UCSD-AML1 (cell line): ENCODE results near the gene CEBPA.
"Not testable (repeated sequence)": the region's sequence is repeated elsewhere in the genome, so short reads cannot be mapped to it uniquely, and the experiment has no call there.

Source experiments
- DNase-seq: peaks from one replicate; lab custom pipeline; 2025; ENCODE audit not compliant: unreplicated experiment; lab: John Stamatoyannopoulos, UW

Gene CEBPA

DNA sequence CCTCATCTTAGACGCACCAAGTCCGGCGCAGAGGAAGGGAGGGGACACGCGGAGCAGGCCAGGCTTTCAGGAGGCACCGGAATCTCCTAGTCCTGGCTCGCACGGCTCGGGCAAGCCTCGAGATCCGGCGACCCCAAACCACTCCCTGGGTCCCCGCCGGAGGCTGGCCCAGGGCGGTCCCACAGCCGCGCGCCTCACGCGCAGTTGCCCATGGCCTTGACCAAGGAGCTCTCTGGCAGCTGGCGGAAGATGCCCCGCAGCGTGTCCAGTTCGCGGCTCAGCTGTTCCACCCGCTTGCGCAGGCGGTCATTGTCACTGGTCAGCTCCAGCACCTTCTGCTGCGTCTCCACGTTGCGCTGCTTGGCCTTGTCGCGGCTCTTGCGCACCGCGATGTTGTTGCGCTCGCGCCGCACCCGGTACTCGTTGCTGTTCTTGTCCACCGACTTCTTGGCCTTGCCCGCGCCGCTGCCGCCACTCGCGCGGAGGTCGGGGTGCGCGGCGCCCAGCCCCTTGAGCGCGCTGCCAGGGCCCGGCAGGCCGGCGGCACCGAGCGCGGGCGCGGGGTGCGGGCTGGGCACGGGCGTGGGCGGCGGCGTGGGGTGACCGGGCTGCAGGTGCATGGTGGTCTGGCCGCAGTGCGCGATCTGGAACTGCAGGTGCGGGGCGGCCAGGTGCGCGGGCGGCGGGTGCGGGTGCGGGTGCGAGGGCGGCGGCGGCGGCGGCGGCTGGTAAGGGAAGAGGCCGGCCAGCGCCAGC, 1.0 kb downstream of the CEBPA start:
- DNase-seq = no peak

- DNase-seq = no peak
Measured at GRCh38 chr19:33300894-33301143, 1.5 kb downstream of the CEBPA start.

DNA sequence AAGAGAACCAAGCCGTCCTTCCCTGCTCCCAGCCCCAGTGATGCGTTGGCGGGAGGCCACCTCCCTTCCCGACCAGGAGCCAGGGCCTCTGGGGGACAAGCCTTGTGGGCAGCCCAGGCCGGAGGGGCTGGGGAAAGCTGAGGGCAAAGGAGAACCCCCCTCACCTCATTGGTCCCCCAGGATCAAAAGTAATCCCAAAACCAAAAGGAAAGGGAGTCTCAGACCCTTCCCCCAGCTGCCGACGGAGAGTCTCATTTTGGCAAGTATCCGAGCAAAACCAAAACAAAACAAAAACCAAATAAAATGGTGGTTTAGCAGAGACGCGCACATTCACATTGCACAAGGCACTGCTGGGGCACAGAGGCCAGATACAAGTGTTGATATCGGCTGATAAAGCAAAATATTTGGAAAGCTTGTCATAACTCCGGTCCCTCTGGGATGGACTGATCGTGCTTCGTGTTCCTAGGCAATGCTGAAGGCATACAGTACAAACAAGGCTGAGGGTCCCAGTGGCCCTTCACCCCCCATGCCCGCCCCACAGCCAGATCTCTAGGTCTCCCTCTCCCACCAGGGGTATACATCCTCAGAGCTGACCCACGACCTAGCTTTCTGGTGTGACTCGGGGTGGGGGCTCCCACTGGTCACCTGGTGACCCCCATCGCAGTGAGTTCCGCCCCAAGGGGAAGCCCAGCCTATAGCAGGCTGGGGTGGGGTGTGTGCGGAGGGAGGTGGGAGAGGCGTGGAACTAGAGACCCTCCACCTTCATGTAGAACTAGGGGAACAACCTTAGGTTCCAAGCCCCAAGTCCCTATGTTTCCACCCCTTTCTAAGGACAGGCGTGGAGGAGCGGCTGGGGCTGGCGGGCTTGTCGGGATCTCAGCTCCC, 2.1 kb downstream of the CEBPA start:
- DNase-seq = no peak

DNA sequence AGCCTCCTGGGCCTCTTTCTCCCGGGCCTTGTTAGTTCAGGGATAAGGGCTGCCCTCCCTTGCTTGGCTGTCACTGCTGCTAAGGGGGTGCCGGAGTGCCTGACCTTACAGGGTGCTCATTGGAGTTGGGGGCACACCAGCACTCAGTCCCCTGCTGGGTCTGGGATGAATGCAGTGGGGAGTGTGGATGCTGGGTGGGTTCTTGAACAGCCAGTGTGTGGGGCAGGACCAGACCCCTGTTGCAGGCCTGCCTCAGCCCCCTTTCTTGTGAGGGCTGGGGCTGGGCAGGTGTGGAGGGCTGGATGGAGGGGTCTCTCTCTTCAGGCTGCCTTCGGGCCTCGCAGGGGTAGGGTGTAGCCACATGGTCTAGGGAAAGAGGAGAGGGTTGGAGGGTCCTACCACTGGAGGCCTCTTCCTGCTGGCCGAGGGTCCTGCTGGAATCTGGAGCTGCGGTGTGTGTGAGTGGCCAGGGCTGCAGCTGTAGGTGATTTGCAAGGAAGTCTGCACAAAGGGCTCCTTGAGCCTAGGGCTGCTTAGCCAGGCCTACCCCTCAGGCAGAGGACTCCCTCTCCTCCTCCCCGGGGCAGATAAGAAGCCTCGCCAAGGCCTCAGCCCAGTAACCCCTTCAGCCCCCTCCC, 3.2 kb downstream of the CEBPA start:
- peak; percentile 47 for DNase-seq

GRCh38 chr19:33298146-33298911, 4.0 kb downstream of the CEBPA start:
- peak; percentile 62 for DNase-seq

- DNase-seq = no peak
Measured at GRCh38 chr19:33297401-33298145, 4.8 kb downstream of the CEBPA start.

- DNase-seq = no peak
Measured at GRCh38 chr19:33296488-33296971, 5.8 kb downstream of the CEBPA start.

GRCh38 chr19:33295621-33296487, 6.5 kb downstream of the CEBPA start:
- no peak for DNase-seq

- not testable (repeated sequence) for DNase-seq
Measured at GRCh38 chr19:33295046-33295445, 7.3 kb downstream of the CEBPA start.

DNA sequence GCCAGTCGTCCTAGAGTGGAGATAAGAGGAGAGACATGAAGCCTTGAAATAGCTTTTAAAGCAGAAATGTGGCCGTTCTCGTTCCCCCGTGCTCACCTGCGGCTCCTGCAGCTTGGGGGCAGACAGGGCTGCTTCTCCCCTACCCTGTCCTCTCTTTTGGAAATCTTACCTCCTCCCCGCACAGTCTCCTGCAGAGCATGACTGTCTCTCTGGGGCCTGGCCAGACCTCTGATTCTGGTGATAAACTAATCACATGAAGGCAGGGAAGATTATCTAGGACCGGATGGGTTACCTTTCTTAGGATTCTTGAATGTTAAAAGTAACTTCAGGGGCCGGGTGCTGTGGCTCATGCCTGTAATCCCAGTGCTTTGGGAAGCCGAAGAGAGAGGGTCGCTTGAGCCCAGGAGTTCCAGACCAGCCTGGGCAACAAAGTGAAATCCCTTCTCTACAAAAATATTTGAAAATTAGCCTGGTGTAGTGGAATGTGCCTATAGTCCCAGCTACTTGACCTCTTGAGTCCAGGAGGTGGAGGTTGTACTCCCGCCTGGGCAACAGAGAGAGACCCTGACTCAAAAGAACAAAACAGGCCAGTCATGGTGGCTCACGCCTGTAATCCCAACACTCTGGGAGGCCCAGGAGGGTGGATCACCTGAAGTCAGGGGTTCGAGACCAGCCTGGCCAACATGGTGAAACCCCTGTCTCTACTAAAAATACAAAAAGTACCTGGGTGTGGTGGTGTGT, 8.1 kb downstream of the CEBPA start:
- no peak for DNase-seq

- peak; percentile 40 for DNase-seq
Measured at GRCh38 chr19:33293255-33294057, 8.9 kb downstream of the CEBPA start.

DNA sequence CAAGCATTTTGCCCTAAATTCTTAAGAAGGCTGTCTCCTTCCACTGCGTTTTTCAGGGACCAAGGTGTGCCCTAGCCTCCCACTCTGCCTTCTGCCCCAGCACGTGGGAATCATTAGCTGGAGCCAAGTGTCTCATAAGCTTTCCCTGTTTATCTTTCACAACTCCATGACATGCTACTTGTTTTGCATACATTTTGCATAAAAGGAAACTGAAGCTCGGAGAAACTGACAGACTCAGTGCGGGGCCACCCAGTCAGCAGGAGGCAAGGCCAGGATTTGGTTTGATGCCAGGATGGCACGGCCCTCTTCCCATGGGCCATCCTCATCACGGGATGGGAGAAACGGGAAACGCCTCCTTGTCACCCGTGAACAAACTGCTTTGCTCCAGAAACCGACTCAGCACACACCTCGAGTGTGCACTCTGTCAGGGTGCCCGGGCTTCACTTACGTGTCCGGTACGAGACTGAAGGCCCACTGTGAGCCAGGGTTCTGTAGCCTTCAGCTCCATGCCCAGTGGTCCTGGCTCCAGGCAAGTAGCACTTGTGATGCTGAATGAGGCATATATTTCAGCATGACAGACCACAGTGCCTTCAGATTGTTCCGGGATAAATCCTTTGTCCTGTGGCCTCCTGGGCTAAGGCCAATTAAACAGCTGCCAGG, 9.6 kb downstream of the CEBPA start:
- DNase-seq = no peak

DNA sequence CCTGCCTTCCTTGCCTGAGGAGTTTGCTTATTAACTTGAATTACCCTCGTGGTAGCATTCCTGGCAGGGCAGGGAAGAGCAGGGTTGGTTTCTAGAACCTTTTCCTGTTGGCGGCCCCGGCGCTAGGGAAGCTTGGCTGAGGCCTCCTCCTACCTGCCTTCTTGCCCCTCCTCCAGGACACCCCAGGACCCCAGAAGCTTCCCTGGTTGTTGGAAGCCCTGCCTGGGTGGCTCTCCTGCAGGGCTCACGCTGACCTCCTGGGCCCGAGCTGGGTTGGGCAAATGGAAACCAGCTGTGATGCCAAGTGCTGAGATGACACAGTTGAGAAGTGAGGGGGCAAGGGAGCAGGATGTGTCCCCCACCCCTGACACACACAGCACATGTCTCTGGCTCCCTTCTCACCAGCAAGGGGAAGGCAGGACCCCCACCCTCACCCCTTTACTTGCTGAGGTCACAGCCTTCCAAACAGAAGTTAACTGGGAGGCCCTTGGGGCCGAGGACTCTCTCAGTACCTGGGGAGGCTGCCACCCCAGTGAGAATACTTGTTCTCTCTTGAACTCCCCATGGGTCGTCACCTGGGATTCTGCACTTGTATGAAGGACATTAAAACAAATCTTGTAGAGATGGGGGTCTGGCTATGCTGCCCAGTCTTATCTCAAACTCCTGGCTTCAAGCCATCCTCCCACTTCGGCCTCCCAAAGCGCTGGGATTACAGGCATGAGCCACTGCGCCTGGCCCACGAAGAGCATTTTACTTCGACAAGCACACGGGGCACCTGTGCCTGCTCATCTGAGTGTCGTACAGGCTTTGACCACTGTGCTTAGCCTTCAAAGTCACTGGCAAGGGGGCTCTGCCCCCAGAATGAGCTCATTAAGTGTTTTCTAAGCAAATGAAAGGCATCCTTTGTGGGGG, 10.5 kb downstream of the CEBPA start:
- DNase-seq = no peak

- no peak for DNase-seq
Measured at GRCh38 chr19:33290956-33291622, 11.2 kb downstream of the CEBPA start.

DNA sequence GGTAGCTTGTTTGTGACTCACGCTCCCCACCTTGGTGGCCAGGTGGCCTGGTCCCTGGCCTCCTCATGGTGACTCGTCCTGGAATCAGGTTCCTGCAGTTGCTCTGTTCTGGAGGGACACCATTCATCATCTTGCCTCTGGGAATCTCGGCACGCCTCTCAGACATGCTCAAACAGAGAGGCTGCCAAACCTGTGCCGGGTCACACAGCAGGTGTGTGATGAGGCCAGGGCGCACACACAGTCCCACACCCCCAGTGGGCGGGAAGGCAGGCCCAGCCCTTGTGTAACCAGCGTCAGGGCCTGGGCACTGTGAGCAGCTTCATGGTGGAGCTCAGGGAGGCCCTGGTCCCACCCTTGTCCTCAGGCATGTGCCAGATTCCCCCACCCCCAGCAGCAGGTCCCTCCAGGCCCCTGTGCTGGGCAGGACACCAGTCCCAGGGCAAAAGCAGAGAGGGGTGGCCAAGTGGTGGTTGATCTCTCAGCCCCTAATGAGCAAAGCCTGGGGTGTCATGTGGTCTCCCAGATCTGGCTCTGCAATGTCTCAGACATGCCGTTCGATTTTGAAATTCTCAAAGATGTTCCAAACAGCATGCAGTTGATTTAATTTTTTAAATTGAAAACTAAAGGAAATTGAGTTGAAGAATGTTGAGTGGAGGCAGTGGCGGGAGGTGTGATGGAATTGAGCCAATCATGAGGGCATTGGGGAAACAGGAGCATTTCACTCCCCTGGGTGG, 12.1 kb downstream of the CEBPA start:
- no peak for DNase-seq
